Activated CD8-positive, alpha-beta memory T cell treated with anti-CD3 and anti-CD28 coated beads for 1 hour (primary cell): Measurements from ENCODE around the gene OSBP2.
"Not testable (repeated sequence)": the region's sequence is repeated elsewhere in the genome, so short reads cannot be mapped to it uniquely, and the experiment has no call there.

Experiments
- DNase-seq, 2 donors: peaks; one replicate each; pipeline ENCODE4 v3.0.0-alpha.2; 2020; ENCODE audit warnings: low read depth in 1 of 2; ENCODE audit errors: extremely low read depth in 1 of 2

OSBP2 gene

GRCh38 chr22:30718491-30718890 lies 23.8 kb downstream of the OSBP2 start:
- DNase-seq = no peak

GRCh38 chr22:30718938-30719337 lies 24.3 kb downstream of the OSBP2 start:
- no peak for DNase-seq

GRCh38 chr22:30720263-30720837 lies 25.7 kb downstream of the OSBP2 start:
- DNase-seq = no peak

GRCh38 chr22:30721741-30722140 lies 27.1 kb downstream of the OSBP2 start:
- DNase-seq = no peak

GRCh38 chr22:30728826-30729225 lies 34.2 kb downstream of the OSBP2 start:
- DNase-seq = no peak

GRCh38 chr22:30731658-30732057 lies 37.0 kb downstream of the OSBP2 start:
- no peak for DNase-seq

GRCh38 chr22:30732426-30732825 lies 37.8 kb downstream of the OSBP2 start:
- DNase-seq = no peak

- DNase-seq = no peak
Observed at GRCh38 chr22:30733181-30733631, 38.5 kb downstream of the OSBP2 start.

- not testable (repeated sequence) for DNase-seq
Observed at GRCh38 chr22:30740007-30740406, 45.3 kb downstream of the OSBP2 start.

GRCh38 chr22:30740511-30740910 lies 45.8 kb downstream of the OSBP2 start:
- not testable (repeated sequence) for DNase-seq

GRCh38 chr22:30742291-30743256 lies 47.9 kb downstream of the OSBP2 start:
- no peak for DNase-seq

- DNase-seq = no peak
Observed at GRCh38 chr22:30743257-30744020, 48.8 kb downstream of the OSBP2 start.

- no peak for DNase-seq
Observed at GRCh38 chr22:30744224-30744623, 49.5 kb downstream of the OSBP2 start.

- no peak for DNase-seq
Observed at GRCh38 chr22:30747493-30747892, 52.8 kb downstream of the OSBP2 start.

- DNase-seq = no peak
Observed at GRCh38 chr22:30749272-30749671, 54.6 kb downstream of the OSBP2 start.

GRCh38 chr22:30749849-30750248 lies 55.2 kb downstream of the OSBP2 start:
- DNase-seq = no peak

GRCh38 chr22:30751529-30751928 lies 56.9 kb downstream of the OSBP2 start:
- DNase-seq = no peak

- no peak for DNase-seq
Observed at GRCh38 chr22:30752771-30753170, 58.1 kb downstream of the OSBP2 start.

- DNase-seq = no peak
Observed at GRCh38 chr22:30753701-30754100, 59.0 kb downstream of the OSBP2 start.

- no peak for DNase-seq
Observed at GRCh38 chr22:30754521-30754920, 59.8 kb downstream of the OSBP2 start.

GRCh38 chr22:30754971-30755758 lies 60.5 kb downstream of the OSBP2 start:
- no peak for DNase-seq
